GM18861 (cell line): ENCODE measurements around the gene C14orf132.
"Not testable (repeated sequence)": the region's sequence is repeated elsewhere in the genome, so short reads cannot be mapped to it uniquely, and the experiment has no call there.

Experiments used
- ATAC-seq: cut with Tn5 transposase; IDR thresholded peaks from one replicate; pipeline ENCODE4 v1.9.1; 2021; ENCODE audit not compliant: unreplicated experiment

C14orf132 gene

GRCh38 chr14:96058576-96059200 is 19.5 kb downstream of the C14orf132 start:
- no peak for ATAC-seq

GRCh38 chr14:96059519-96060135 is 20.5 kb downstream of the C14orf132 start:
- ATAC-seq, result no peak

GRCh38 chr14:96060186-96060933 is 21.2 kb downstream of the C14orf132 start:
- no peak for ATAC-seq

GRCh38 chr14:96062010-96062409 is 22.8 kb downstream of the C14orf132 start:
- ATAC-seq, result no peak

- no peak for ATAC-seq
Observed at GRCh38 chr14:96062506-96062905, 23.3 kb downstream of the C14orf132 start.

- ATAC-seq, result no peak
Observed at GRCh38 chr14:96064866-96065265, 25.7 kb downstream of the C14orf132 start.

GRCh38 chr14:96065661-96066459 is 26.7 kb downstream of the C14orf132 start:
- no peak for ATAC-seq

- no peak for ATAC-seq
Observed at GRCh38 chr14:96066976-96067375, 27.8 kb downstream of the C14orf132 start.

GRCh38 chr14:96067985-96068930 is 29.1 kb downstream of the C14orf132 start:
- no peak for ATAC-seq

GRCh38 chr14:96069421-96069820 is 30.3 kb downstream of the C14orf132 start:
- no peak for ATAC-seq

GRCh38 chr14:96071561-96071960 is 32.4 kb downstream of the C14orf132 start:
- ATAC-seq, result no peak

GRCh38 chr14:96072076-96072475 is 32.9 kb downstream of the C14orf132 start:
- no peak for ATAC-seq

- ATAC-seq, result no peak
Observed at GRCh38 chr14:96072746-96073145, 33.6 kb downstream of the C14orf132 start.

GRCh38 chr14:96073260-96074039 is 34.3 kb downstream of the C14orf132 start:
- not testable (repeated sequence) for ATAC-seq

- no peak for ATAC-seq
Observed at GRCh38 chr14:96077983-96078624, 38.9 kb downstream of the C14orf132 start.

GRCh38 chr14:96078625-96079016 is 39.5 kb downstream of the C14orf132 start:
- no peak for ATAC-seq

GRCh38 chr14:96079066-96079465 is 39.9 kb downstream of the C14orf132 start:
- ATAC-seq, result no peak

- no peak for ATAC-seq
Observed at GRCh38 chr14:96080571-96080970, 41.4 kb downstream of the C14orf132 start.

- ATAC-seq, result no peak
Observed at GRCh38 chr14:96081224-96081623, 42.1 kb downstream of the C14orf132 start.
